GM23338 (cell line): ENCODE results near the gene SMIM44.

Experiments used
- CREB1 ChIP-seq: fragments of 250-450 bp; sonication (Bioruptor Pico); IDR thresholded peaks from 2 replicates; pipeline ENCODE4 v1.5.0; 2020; ENCODE audit warnings: low read depth, mild to moderate bottlenecking, moderate library complexity
- EZH2 ChIP-seq: fragments of 200-600 bp; sonication (generic); IDR thresholded peaks from one replicate; pipeline ENCODE4 v1.8.0; 2017; ENCODE audit warnings: antibody characterized with exemption, mild to moderate bottlenecking, low read depth; ENCODE audit not compliant: unreplicated experiment
- EZH2phosphoT487 ChIP-seq: fragments of 200-600 bp; sonication (generic); IDR thresholded peaks from one replicate; pipeline ENCODE4 v1.8.1; 2018; ENCODE audit warnings: antibody characterized with exemption; ENCODE audit not compliant: unreplicated experiment
- JUNB ChIP-seq: IDR thresholded peaks from one replicate; pipeline ENCODE4 v1.6.1; 2016; ENCODE audit warnings: antibody characterized with exemption; ENCODE audit not compliant: unreplicated experiment
- POLR2AphosphoS5 ChIP-seq: IDR thresholded peaks from 2 replicates; pipeline ENCODE4 v1.6.1; 2016; ENCODE audit warnings: antibody characterized with exemption, low read depth
- ZNF114 ChIP-seq: fragments of 250-450 bp; sonication (Bioruptor Pico); IDR thresholded peaks from 2 replicates; pipeline ENCODE4 v1.5.0; 2020; ENCODE audit warnings: mild to moderate bottlenecking, moderate library complexity
- TF ChIP-seq, protein P1 (sequence below), 2 experiments: fragments of 200-600 bp in 1 of 2; sonication (generic) in 1 of 2; conservative IDR thresholded peaks; 2 replicates each; pipeline versions ENCODE4 v1.5.1 to v1.6.1; 2016 to 2017; ENCODE audit warnings: antibody characterized with exemption in 2 of 2, low read depth in 2 of 2, mild to moderate bottlenecking in 2 of 2, moderate library complexity in 1 of 2
- TF ChIP-seq, protein P2 (sequence below): IDR thresholded peaks from one replicate; pipeline ENCODE4 v1.6.1; 2018; ENCODE audit warnings: antibody characterized with exemption; ENCODE audit not compliant: unreplicated experiment
- TF ChIP-seq, protein P3 (sequence below): fragments of 250-450 bp; sonication (Bioruptor Pico); IDR thresholded peaks from 2 replicates; pipeline ENCODE4 v1.5.0; 2020; ENCODE audit warnings: mild to moderate bottlenecking, moderate library complexity
- TF ChIP-seq, protein P4 (sequence below): IDR thresholded peaks from 2 replicates; pipeline ENCODE4 v1.6.1; 2016; ENCODE audit warnings: antibody characterized with exemption

DNA sequence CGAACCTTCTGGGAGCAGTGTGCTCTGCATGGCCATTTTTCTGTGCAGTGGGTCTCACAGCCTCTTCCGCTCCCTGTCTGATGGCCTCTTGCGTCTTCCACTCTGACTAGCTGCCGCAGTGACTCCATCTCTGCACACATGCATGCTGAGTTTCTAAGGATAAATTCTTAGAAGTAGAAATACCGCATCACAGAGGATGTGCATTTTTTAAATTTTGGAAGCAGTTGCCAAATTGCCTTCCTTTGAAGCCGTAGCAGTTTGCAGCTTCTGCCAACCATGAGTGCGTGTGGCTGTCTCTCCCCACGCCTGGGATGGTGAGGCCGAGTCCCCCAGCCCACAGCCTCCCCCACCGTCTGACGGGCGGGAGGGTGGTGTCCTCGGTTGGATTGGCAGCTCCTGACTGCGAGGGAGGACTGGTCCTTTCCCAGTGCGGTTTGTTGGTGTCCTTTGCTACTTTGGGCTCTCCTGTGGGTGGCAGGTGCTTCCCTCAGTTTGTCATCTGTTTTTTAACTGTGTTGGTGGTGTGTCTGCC lies 32.7 kb upstream of the SMIM44 start:
- TF ChIP-seq, protein P1, sequence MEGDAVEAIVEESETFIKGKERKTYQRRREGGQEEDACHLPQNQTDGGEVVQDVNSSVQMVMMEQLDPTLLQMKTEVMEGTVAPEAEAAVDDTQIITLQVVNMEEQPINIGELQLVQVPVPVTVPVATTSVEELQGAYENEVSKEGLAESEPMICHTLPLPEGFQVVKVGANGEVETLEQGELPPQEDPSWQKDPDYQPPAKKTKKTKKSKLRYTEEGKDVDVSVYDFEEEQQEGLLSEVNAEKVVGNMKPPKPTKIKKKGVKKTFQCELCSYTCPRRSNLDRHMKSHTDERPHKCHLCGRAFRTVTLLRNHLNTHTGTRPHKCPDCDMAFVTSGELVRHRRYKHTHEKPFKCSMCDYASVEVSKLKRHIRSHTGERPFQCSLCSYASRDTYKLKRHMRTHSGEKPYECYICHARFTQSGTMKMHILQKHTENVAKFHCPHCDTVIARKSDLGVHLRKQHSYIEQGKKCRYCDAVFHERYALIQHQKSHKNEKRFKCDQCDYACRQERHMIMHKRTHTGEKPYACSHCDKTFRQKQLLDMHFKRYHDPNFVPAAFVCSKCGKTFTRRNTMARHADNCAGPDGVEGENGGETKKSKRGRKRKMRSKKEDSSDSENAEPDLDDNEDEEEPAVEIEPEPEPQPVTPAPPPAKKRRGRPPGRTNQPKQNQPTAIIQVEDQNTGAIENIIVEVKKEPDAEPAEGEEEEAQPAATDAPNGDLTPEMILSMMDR (conservative IDR thresholded peaks at IDR 0.05; ENCODE audit: low read depth in 2 of 2), result no peak
- TF ChIP-seq EZH2, result no peak
- TF ChIP-seq POLR2AphosphoS5, result no peak
- no peak for TF ChIP-seq CREB1 (CRISPR knock-in tag)
- TF ChIP-seq, protein P2, sequence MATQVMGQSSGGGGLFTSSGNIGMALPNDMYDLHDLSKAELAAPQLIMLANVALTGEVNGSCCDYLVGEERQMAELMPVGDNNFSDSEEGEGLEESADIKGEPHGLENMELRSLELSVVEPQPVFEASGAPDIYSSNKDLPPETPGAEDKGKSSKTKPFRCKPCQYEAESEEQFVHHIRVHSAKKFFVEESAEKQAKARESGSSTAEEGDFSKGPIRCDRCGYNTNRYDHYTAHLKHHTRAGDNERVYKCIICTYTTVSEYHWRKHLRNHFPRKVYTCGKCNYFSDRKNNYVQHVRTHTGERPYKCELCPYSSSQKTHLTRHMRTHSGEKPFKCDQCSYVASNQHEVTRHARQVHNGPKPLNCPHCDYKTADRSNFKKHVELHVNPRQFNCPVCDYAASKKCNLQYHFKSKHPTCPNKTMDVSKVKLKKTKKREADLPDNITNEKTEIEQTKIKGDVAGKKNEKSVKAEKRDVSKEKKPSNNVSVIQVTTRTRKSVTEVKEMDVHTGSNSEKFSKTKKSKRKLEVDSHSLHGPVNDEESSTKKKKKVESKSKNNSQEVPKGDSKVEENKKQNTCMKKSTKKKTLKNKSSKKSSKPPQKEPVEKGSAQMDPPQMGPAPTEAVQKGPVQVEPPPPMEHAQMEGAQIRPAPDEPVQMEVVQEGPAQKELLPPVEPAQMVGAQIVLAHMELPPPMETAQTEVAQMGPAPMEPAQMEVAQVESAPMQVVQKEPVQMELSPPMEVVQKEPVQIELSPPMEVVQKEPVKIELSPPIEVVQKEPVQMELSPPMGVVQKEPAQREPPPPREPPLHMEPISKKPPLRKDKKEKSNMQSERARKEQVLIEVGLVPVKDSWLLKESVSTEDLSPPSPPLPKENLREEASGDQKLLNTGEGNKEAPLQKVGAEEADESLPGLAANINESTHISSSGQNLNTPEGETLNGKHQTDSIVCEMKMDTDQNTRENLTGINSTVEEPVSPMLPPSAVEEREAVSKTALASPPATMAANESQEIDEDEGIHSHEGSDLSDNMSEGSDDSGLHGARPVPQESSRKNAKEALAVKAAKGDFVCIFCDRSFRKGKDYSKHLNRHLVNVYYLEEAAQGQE, result no peak
- no peak for TF ChIP-seq EZH2phosphoT487
- TF ChIP-seq, protein P3, sequence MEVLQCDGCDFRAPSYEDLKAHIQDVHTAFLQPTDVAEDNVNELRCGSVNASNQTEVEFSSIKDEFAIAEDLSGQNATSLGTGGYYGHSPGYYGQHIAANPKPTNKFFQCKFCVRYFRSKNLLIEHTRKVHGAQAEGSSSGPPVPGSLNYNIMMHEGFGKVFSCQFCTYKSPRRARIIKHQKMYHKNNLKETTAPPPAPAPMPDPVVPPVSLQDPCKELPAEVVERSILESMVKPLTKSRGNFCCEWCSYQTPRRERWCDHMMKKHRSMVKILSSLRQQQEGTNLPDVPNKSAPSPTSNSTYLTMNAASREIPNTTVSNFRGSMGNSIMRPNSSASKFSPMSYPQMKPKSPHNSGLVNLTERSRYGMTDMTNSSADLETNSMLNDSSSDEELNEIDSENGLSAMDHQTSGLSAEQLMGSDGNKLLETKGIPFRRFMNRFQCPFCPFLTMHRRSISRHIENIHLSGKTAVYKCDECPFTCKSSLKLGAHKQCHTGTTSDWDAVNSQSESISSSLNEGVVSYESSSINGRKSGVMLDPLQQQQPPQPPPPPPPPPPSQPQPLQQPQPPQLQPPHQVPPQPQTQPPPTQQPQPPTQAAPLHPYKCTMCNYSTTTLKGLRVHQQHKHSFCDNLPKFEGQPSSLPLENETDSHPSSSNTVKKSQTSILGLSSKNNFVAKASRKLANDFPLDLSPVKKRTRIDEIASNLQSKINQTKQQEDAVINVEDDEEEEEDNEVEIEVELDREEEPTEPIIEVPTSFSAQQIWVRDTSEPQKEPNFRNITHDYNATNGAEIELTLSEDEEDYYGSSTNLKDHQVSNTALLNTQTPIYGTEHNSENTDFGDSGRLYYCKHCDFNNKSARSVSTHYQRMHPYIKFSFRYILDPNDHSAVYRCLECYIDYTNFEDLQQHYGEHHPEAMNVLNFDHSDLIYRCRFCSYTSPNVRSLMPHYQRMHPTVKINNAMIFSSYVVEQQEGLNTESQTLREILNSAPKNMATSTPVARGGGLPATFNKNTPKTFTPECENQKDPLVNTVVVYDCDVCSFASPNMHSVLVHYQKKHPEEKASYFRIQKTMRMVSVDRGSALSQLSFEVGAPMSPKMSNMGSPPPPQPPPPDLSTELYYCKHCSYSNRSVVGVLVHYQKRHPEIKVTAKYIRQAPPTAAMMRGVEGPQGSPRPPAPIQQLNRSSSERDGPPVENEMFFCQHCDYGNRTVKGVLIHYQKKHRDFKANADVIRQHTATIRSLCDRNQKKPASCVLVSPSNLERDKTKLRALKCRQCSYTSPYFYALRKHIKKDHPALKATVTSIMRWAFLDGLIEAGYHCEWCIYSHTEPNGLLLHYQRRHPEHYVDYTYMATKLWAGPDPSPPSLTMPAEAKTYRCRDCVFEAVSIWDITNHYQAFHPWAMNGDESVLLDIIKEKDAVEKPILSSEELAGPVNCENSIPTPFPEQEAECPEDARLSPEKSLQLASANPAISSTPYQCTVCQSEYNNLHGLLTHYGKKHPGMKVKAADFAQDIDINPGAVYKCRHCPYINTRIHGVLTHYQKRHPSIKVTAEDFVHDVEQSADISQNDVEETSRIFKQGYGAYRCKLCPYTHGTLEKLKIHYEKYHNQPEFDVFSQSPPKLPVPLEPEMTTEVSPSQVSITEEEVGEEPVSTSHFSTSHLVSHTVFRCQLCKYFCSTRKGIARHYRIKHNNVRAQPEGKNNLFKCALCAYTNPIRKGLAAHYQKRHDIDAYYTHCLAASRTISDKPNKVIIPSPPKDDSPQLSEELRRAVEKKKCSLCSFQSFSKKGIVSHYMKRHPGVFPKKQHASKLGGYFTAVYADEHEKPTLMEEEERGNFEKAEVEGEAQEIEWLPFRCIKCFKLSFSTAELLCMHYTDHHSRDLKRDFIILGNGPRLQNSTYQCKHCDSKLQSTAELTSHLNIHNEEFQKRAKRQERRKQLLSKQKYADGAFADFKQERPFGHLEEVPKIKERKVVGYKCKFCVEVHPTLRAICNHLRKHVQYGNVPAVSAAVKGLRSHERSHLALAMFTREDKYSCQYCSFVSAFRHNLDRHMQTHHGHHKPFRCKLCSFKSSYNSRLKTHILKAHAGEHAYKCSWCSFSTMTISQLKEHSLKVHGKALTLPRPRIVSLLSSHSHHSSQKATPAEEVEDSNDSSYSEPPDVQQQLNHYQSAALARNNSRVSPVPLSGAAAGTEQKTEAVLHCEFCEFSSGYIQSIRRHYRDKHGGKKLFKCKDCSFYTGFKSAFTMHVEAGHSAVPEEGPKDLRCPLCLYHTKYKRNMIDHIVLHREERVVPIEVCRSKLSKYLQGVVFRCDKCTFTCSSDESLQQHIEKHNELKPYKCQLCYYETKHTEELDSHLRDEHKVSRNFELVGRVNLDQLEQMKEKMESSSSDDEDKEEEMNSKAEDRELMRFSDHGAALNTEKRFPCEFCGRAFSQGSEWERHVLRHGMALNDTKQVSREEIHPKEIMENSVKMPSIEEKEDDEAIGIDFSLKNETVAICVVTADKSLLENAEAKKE, result no peak
- no peak for TF ChIP-seq ZNF114
- TF ChIP-seq, protein P4, sequence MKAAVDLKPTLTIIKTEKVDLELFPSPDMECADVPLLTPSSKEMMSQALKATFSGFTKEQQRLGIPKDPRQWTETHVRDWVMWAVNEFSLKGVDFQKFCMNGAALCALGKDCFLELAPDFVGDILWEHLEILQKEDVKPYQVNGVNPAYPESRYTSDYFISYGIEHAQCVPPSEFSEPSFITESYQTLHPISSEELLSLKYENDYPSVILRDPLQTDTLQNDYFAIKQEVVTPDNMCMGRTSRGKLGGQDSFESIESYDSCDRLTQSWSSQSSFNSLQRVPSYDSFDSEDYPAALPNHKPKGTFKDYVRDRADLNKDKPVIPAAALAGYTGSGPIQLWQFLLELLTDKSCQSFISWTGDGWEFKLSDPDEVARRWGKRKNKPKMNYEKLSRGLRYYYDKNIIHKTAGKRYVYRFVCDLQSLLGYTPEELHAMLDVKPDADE, result no peak
- TF ChIP-seq JUNB, result no peak
